ENCODE measurements around the gene C12orf56.
"Not testable (repeated sequence)": the region's sequence is repeated elsewhere in the genome, so short reads cannot be mapped to it uniquely, and the experiment has no call there.

C12orf56 gene

DNA sequence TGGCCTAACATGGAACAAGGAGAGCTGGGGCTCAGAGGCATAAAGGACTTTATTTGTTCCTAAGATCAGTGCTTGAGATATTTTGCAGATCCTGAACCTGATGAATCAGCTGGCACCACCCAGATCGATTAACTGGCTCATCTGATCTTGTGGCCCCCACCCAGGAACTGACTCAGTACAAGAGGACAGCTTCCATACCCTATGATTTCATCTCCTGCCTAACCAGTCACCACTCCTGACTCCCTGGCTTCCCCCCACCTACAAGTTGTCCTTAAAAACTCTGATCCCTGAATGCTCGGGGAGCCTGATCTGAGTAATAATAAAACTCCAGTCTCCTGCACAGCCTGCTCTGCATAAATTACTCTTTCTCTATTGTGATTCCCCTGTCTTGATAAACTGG lies 5.1 kb downstream of the C12orf56 start:
- no peak for DNase-seq

DNA sequence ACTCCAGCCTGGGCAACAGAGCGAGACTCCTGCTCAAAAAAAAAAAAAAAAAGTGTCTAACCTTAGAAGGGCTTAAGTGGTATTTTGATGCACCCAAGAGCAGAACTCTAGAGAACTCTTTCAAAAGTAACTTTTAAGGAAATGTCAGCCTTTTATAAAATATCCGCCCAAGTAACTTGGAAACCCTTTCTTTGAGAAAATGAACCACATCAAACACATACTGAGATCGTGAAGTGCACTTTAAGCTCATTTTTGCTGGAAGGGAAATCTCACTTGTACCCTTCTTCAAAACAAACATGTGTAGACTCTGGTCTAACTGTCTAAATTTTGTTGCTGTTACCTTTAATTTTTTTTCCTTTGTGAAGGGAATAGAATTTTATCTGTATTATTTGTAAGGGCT lies 5.5 kb downstream of the C12orf56 start:
- DNase-seq: no peak

- no peak for DNase-seq
Observed at GRCh38 chr12:64383675-64384074, 6.9 kb downstream of the C12orf56 start.

GRCh38 chr12:64362721-64363305 lies 27.7 kb downstream of the C12orf56 start:
- DNase-seq: no peak

GRCh38 chr12:64361173-64361572 lies 29.4 kb downstream of the C12orf56 start:
- DNase-seq: not testable (repeated sequence)

GRCh38 chr12:64356209-64356608 lies 34.3 kb downstream of the C12orf56 start:
- DNase-seq: not testable (repeated sequence)

- DNase-seq: no peak
Observed at GRCh38 chr12:64352181-64352580, 38.4 kb downstream of the C12orf56 start.

GRCh38 chr12:64351265-64351664 lies 39.3 kb downstream of the C12orf56 start:
- DNase-seq: no peak

DNA sequence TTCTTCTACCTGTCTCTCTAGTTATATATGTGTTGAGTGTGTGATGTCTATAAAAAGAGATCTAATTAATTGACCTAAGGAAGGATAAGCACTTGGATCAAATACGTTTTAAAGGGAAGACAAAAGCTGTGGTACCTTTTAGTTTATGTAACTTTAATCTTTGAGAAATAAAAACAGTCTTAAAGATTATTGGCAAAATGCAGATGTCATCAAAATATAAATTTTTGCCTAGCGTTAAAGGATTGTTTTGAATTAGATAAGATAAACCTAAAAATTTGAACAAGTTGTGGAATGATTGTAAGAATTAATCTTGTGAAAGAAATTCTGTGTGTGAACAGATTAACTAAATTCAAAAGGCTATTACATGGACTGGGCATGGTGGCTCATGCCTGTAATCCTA lies 42.9 kb downstream of the C12orf56 start:
- no peak for DNase-seq

DNA sequence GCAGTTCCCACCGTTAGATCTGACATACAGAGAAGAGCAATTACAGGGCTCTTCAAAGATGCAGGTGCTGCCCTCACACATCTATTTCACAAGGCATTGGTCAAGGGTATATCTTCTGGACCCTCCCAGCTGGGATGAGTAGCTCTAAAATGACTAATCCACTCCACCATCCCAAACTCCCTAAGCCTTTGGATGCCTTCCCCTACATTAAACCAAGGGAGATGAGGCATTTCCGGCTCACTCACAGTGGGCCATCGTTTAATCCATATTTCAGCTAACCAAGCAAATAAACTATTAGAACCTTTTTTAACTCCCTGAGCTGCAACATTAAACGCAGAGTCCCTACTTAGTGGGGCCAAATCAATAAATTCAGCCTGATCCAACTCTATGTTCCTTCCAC lies 45.9 kb downstream of the C12orf56 start:
- not testable (repeated sequence) for DNase-seq

GRCh38 chr12:64340546-64340945 lies 50.0 kb downstream of the C12orf56 start:
- not testable (repeated sequence) for DNase-seq

DNA sequence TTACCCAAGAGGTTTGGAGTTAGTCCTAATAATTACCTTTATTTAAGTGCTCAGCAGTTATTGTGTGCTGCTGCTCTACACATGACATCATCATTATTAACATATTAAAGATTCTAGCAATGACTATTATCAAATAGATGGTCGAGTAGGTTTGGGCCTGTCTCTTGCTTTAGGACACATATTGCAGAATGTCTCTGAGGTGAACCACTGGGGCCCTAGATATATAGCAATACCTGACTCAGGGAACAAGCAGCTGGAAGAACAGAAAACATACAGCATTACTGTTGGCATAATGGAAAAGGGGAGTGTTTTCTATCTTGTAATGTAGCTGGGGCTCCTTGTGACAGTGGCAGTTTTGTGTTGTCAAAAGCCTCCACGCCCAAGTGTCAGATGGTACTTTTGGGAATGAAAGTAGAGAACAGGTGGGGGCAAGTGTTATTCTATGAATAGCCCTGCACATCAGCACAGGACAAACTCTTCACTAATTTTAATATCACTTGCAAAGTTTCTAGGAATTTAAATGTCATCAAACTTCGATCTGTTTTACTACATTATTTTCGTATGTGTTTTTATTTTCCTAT lies 54.6 kb downstream of the C12orf56 start:
- no peak for DNase-seq

GRCh38 chr12:64332938-64333337 lies 57.6 kb downstream of the C12orf56 start:
- DNase-seq: no peak

DNA sequence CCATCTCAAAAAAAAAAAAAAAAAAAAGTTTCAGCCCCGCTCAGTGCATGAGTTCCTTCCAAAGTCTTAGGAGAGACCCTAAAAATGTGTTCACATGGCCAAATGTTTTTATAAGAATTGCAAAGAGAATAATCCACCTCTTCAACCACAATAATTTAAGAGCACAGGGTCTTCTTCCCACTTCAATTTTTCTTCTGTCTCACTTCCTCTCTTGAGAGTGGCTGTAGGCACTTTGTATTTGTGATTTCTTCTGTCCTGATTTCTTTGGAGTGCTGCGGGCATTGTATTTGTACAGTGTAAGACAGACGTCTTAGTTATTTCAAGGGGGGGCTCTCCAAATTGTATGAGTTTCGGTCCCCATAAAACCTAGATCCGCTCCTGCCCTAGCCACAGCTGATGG lies 58.3 kb downstream of the C12orf56 start:
- DNase-seq: no peak

DNA sequence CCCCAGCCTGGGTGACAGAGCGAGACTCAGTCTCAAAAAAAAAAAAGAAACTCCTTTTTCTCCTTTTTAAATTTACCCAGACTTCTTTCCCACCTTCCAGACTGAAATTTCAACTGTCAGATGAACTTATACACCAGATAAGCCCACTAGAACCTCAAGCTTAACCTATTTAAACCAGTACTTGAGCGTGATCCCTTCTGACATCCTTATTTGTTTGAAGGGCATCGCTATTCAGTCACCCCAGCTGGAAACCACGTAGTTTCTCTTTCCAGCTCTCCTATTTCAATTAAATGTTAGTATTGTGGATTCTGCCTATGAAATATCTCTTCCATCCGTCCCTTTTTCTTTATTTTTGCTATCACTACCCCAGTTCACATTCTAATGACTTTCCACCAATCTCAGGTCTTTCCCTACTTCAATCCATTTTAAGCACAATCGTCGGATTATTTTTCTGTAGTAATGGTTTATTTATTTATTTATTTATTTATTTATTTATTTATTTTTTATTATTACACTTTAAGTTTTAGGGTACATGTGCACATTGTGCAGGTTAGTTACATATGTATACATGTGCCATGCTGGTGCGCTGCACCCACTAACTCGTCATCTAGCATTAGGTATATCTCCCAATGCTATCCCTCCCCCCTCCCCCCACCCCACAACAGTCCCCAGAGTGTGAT lies 61.4 kb downstream of the C12orf56 start:
- not testable (repeated sequence) for DNase-seq

GRCh38 chr12:64325055-64325454 lies 65.5 kb downstream of the C12orf56 start:
- no peak for DNase-seq

GRCh38 chr12:64323476-64324225 lies 66.9 kb downstream of the C12orf56 start:
- no peak for DNase-seq

GRCh38 chr12:64323006-64323405 lies 67.6 kb downstream of the C12orf56 start:
- no peak for DNase-seq

- no peak for DNase-seq
Observed at GRCh38 chr12:64320611-64321010, 69.9 kb downstream of the C12orf56 start.

GRCh38 chr12:64319540-64320225 lies 70.9 kb downstream of the C12orf56 start:
- DNase-seq: not testable (repeated sequence)

DNA sequence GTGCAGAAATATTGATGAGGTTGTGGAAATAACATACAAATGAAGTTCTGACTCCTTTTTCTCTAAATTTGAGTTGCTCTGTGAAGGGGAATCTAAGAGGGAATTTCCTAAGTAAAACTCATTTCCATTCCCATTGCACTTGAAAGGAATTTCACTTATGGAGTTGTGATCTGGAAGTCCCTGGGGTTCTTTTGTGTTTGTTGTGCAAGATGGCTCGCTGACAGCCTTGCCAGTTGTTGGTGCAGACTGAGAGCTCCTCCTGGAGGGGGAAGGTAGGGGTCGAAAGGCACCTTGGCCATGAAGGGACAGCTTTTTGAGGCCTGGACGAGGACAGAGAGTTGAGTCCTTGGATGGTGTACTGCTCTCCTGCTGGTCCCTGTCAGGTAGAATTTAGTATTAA lies 72.0 kb downstream of the C12orf56 start:
- DNase-seq: no peak

GRCh38 chr12:64311877-64312276 lies 78.7 kb downstream of the C12orf56 start:
- DNase-seq: no peak

DNA sequence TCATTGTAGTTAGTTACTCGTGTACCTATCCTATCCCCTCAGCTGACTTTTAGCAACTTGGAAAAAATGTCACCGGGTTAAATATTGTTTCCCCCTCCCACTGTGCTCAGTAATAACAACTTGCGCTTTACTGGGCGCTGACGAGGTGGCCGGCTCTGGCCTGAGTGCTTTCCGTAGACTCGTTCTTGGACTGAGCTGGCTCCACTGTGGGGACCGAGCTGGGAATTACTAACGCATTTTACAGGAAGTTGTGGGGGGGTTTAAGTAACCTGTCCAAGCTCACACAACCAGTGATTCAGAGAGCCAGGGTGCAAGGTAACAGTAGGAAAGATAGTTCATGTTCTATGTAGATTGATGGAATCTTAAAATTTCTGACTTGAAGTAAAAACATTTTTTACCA lies 86.0 kb downstream of the C12orf56 start:
- DNase-seq: no peak
